Kidney epithelial cell (primary cell): ENCODE measurements around the gene ZNF469. TPM values are rescaled to one million over a fixed set of nuclear protein-coding genes. Genes with fewer than 3 reads are reported as not detected.
A peak's percentile ranks its signal among the peaks of the same experiment; 100 is the strongest.

Source experiments
- DNase-seq: peaks from one replicate; pipeline ENCODE4 v3.0.0-alpha.2; 2010; ENCODE audit warnings: low read depth
- H3K27me3 ChIP-seq: 2 replicates; pipeline ENCODE4 v1.6.0; 2011; ENCODE audit warnings: low read length; ENCODE audit not compliant: control insufficient read depth, insufficient read depth
- H3K36me3 ChIP-seq: 2 replicates; pipeline ENCODE4 v1.5.1; 2011; ENCODE audit warnings: low read length; ENCODE audit not compliant: control insufficient read depth, insufficient read depth
- H3K4me3 ChIP-seq: 2 replicates; pipeline ENCODE4 v1.5.1; 2011; ENCODE audit warnings: low read depth, mild to moderate bottlenecking, control low read depth, low read length
- total RNA-seq: library from RNA; depleted of rRNA; stranded (reverse); fragments of >200 nt; gene quantifications from 2 replicates; pipeline ENCODE4 v1.2.3, GENCODE V29; 2015
- TF ChIP-seq, protein P1 (sequence below): IDR thresholded peaks from 2 replicates; pipeline ENCODE4 v1.5.1; 2011; ENCODE audit warnings: mild to moderate bottlenecking, moderate library complexity, low read length, control low read depth, inconsistent platforms; ENCODE audit not compliant: insufficient read depth, poor library complexity, severe bottlenecking

ZNF469 gene
- total RNA-seq, 1 donor from 2014 or later: 8.3 TPM

DNA sequence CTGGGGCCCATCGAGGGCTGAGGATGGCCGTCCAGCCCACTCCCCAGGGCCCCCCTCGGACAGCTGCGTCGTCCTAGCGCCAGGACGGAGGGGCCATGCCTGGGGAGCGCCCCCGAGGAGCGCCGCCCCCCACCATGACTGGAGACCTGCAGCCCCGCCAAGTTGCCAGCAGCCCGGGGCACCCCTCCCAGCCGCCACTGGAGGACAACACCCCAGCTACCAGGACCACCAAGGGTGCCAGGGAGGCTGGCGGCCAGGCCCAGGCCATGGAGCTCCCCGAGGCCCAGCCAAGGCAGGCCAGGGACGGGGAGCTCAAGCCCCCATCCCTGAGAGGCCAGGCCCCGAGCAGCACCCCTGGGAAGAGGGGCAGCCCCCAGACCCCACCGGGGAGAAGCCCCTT is 44.6 kb downstream of the ZNF469 start:
- Histone ChIP-seq H3K36me3 (no peaks in the 10 kb centered on the region), H3K27me3 (peaks cover 4% of the 10 kb centered on the region), H3K4me3 (no peak overlapping the region)
- no peak for DNase-seq
- TF ChIP-seq, protein P1, sequence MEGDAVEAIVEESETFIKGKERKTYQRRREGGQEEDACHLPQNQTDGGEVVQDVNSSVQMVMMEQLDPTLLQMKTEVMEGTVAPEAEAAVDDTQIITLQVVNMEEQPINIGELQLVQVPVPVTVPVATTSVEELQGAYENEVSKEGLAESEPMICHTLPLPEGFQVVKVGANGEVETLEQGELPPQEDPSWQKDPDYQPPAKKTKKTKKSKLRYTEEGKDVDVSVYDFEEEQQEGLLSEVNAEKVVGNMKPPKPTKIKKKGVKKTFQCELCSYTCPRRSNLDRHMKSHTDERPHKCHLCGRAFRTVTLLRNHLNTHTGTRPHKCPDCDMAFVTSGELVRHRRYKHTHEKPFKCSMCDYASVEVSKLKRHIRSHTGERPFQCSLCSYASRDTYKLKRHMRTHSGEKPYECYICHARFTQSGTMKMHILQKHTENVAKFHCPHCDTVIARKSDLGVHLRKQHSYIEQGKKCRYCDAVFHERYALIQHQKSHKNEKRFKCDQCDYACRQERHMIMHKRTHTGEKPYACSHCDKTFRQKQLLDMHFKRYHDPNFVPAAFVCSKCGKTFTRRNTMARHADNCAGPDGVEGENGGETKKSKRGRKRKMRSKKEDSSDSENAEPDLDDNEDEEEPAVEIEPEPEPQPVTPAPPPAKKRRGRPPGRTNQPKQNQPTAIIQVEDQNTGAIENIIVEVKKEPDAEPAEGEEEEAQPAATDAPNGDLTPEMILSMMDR: no peak

DNA sequence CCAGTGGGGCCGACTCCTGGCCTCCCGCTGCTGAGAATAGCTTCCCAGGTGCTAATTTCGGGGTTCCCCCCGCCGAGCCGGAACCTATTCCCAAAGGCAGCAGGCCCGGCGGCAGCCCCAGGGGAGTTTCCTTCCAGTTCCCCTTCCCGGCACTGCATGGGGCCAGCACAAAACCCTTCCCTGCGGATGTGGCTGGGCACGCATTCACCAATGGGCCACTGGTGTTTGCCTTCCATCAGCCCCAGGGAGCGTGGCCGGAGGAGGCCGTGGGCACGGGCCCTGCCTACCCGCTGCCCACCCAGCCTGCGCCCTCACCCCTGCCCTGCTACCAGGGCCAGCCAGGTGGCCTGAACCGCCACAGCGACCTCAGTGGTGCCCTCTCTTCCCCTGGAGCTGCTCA is 45.4 kb downstream of the ZNF469 start:
- peaks cover 4% of the 10 kb centered on the region for H3K27me3 ChIP-seq
- no peak overlapping the region for H3K4me3 ChIP-seq
- H3K36me3 ChIP-seq: no peaks in the 10 kb centered on the region
- DNase-seq: no peak
- TF ChIP-seq, protein P1: no peak

DNA sequence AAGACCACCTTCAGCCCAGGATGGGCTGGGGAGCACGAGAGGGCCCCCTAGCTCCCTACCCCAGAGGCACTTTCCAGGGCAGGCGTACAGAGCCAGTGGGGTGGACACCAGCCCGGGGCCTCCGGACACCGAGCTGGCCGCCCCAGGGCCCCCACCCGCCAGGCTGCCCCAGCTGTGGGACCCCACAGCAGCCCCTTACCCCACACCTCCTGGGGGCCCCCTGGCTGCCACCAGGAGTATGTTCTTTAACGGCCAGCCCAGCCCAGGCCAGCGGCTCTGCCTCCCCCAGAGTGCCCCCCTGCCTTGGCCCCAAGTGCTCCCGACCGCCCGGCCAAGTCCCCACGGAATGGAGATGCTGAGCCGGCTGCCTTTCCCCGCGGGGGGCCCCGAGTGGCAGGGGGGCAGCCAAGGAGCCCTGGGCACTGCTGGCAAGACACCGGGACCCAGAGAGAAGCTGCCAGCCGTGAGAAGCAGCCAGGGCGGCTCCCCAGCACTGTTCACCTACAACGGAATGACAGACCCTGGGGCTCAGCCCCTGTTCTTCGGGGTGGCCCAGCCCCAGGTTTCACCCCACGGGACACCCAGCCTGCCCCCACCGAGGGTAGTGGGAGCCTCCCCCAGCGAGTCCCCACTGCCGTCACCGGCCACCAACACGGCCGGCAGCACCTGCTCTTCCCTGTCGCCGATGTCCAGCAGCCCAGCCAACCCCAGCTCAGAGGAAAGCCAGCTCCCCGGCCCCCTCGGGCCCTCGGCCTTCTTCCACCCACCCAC is 46.0 kb downstream of the ZNF469 start:
- H3K36me3 ChIP-seq: no peaks in the 10 kb centered on the region
- H3K27me3 ChIP-seq: peaks cover 6% of the 10 kb centered on the region
- TF ChIP-seq, protein P1: no peak
- DNase-seq: no peak
- H3K4me3 ChIP-seq: no peak overlapping the region

DNA sequence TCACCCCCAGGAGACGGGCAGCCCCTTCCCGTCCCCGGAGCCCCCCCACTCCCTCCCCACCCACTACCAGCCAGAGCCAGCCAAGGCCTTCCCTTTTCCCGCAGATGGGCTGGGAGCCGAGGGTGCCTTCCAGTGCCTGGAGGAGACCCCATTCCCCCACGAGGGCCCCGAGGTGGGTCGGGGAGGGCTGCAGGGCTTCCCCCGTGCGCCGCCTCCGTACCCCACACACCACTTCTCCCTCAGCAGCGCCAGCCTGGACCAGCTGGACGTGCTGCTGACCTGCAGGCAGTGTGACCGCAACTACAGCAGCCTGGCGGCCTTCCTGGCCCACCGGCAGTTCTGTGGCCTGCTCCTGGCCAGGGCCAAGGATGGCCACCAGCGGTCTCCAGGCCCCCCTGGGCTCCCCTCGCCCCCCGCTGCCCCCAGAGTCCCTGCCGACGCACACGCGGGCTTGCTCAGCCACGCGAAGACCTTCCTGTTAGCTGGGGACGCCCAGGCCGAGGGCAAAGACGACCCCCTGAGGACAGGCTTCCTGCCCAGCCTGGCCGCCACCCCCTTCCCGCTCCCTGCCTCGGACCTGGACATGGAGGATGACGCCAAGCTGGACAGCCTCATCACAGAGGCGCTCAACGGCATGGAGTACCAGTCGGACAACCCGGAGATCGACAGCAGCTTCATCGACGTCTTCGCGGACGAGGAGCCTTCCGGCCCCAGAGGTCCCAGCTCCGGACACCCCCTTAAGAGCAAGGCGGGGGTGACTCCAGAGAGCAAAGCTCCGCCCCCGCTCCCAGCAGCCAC is 46.8 kb downstream of the ZNF469 start:
- no peaks in the 10 kb centered on the region for H3K36me3 ChIP-seq
- H3K4me3 ChIP-seq: no peak overlapping the region
- no peak for DNase-seq
- H3K27me3 ChIP-seq: peaks cover 6% of the 10 kb centered on the region
- TF ChIP-seq, protein P1: no peak

DNA sequence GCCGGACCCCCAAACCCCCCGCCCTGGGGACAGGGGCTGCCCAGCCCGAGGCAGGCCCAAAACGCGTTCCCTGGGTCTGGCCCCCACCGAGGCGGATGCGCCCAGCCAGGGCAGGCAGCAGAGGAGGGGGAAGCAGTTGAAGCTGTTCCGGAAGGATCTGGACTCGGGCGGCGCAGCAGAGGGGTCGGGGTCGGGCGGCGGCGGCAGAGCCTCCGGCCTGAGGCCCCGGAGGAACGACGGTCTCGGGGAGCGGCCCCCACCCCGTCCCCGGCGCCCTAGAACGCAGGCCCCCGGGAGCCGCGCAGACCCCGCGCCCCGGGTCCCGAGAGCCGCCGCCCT is 47.4 kb downstream of the ZNF469 start:
- DNase-seq: no peak
- H3K36me3 ChIP-seq: no peaks in the 10 kb centered on the region
- H3K4me3 ChIP-seq: peak overlapping the region; percentile 33
- H3K27me3 ChIP-seq: peaks cover 6% of the 10 kb centered on the region
- TF ChIP-seq, protein P1: no peak
